LoVo (cell line): Measurements from ENCODE around the gene CHID1.

Experiments used
- DNase-seq: peaks from one replicate; pipeline ENCODE4 v3.0.0-alpha.2; 2016; ENCODE audit warnings: low spot score

The CHID1 gene

DNA sequence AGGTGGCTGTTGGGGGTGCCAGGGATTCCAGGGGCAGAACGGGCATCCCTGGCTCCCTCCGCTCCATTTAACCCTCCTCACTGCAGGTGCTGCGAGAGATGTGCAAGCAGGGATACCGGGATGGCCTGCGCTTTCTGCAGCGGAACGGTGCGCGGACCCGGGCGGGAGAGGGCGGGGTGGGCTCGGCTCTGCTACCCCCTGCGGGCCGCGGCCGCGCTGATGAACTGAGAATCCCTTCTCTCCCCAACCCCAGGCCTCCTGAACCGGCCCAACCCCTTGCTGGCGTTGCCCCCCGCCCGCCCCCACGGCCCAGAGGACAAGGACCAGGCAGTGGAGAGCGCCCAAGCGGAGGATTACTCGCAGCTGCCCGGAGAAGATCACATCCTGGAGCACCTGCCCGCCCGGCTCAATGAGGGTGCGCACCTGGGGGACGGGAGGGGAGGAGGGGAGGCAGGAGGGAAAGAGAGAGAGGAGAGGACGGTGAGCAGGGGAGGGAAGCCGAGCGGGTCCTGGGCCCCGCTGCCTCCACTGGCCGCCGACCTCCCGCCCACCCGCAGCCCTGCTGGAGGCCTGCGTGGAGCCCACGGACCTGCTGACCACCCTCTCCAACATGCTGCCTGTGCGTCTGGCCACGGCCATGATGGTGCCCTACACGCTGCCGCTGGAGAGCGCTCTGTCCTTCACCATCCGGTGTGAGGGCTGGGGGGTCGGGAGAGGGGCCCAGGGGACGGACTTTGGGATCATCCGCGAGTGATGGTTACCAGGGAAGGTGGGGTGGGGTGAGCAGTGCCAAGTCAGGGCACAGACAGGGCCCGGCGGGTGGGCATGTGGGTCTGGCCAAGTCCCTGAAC lies 86.9 kb downstream of the CHID1 start:
- DNase-seq, result no peak

DNA sequence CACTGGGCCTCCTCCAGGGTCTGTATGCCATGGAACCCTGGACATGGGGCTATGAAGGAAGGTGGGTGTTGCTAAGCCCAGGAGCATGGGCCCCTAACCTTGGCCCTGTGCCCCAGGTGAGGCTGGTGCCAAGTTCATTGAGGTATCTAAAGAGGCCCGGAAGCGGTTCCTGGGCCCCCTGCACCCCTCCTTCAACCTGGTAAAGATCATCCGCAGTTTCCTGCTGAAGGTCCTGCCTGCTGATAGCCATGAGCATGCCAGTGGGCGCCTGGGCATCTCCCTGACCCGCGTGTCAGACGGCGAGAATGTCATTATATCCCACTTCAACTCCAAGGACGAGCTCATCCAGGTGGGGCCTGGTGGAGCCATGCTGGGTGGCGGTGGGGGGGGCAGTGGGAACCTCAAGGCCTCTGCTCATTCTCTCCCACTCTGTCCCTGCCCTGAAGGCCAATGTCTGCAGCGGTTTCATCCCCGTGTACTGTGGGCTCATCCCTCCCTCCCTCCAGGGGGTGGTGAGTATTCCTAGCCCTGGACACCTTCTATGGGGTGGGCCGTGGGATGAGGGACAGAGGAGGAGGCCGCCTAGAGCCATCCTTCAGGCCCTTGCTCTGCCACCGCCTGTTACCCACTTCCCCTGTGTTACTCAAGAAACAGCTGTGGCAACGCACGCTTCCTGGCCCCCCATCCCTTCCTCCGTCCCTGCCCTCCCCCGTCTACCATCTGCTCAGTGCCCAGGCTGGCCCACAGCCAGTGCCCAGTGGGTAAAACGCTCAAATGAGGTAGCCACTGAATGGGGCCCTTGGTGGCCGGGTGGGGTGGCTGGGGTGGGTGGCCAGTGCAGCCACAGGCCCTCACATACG lies 88.9 kb downstream of the CHID1 start:
- no peak for DNase-seq

DNA sequence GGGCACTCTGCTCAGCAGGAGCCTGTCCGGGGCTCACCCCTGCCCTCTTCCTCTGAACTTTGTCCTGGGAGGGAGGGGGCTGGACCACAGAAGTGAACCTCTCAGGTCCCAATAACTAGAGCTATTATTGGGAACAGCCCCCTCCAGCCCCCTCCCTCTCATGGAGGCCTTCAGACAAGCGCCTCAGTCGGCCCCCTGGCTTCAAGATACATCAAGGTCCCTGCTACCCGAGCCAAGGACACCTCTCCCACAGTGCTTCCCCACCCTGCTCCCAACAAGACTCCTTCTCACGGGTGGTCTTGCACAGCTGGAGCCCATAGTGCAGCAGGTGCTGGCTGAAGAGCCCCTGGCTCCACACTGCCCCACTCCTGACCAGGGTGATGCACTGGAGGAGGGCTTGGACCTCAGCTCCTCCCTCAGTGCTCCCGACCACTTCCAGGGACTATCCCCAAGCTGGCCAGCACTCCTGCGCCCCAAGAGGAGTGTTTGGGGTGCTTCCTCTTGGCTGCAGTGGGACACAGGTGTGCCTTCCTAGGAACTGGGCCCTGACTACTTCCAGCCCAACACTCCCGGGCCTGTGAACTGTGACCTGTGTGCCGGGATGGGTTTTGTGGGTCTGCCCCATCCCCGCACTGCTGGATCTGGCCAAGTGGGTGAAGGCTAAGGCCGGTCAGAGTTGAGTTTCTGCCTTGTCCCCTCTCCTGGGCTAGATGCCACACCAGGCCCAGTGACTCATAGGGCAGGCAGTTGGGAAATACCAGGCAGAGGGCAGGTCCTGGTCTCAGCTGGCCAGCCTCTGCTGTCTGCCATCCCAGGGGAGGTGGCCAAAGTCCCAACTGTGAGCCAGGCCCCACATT lies 89.7 kb downstream of the CHID1 start:
- peak; percentile 71 for DNase-seq

- DNase-seq, result peak; percentile 87
Measured at GRCh38 chr11:819943-820649, 90.5 kb downstream of the CHID1 start.

GRCh38 chr11:819129-819931 lies 91.3 kb downstream of the CHID1 start:
- DNase-seq, result peak; percentile 95

GRCh38 chr11:818396-819128 lies 92.0 kb downstream of the CHID1 start, which contains the start of gene PNPLA2:
Gene PNPLA2, plus strand, starts transcription at chr11:818914. Its CDS starts 805 bp downstream, at chr11:819719.
- no peak for DNase-seq
